ENCODE data around the gene PRTG. TPM values are rescaled to one million over a fixed set of nuclear protein-coding genes. Genes with fewer than 3 reads are reported as not detected.

Gene PRTG
- total and polyA plus RNA-seq, 10 of the 15 experiments (the other 5 are each of a cell fraction or from before 2014, with no cell fraction given), result under 0.01 to 0.25 TPM; not detected in 8

GRCh38 chr15:55660153-55660552 is 82.8 kb downstream of the PRTG start (continued):
- TF ChIP-seq, protein P1, sequence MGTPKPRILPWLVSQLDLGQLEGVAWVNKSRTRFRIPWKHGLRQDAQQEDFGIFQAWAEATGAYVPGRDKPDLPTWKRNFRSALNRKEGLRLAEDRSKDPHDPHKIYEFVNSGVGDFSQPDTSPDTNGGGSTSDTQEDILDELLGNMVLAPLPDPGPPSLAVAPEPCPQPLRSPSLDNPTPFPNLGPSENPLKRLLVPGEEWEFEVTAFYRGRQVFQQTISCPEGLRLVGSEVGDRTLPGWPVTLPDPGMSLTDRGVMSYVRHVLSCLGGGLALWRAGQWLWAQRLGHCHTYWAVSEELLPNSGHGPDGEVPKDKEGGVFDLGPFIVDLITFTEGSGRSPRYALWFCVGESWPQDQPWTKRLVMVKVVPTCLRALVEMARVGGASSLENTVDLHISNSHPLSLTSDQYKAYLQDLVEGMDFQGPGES (IDR thresholded peaks at IDR 0.05), result no peak

- no peak for FAIRE-seq
- CTCF ChIA-PET, result interaction anchor here (0.8 to 1.6 kb wide), 5 partner anchors 8 to 20 kb away, joined by 3 to 4 read pairs (median 3); no protein-coding TSS in a partner anchor
- intact Hi-C loops (cut with micrococcal nuclease; ENCODE audit: unreplicated experiment), result no loop called here
Measured at GRCh38 chr15:55659481-55659880, 83.5 kb downstream of the PRTG start.

More at GRCh38 chr15:55659481-55659880, 83.5 kb downstream of the PRTG start:
- TF ChIP-seq BCLAF1 (IDR thresholded peaks at IDR 0.05) (no peak), PML (IDR thresholded peaks at IDR 0.05; ENCODE audit: low read length) (no peak)
- H3K36me3 ChIP-seq (ENCODE audit: control insufficient read depth in 2 of 2, insufficient read depth in 2 of 2, low read length in 1 of 2), result no peaks in the 10 kb centered on the region
- H3K27ac ChIP-seq (ENCODE audit: control insufficient read depth, insufficient read depth), result no peak overlapping the region
- ChIA-PET RAD21 (ENCODE audit: unreplicated experiment) (interaction anchor here (0.9 kb wide), 1 partner anchor 10 kb away, joined by 3 read pairs; no protein-coding TSS in a partner anchor), POLR2A (no interaction called here), SMC1A (ENCODE audit: uncharacterized antibody, unreplicated experiment) (interaction anchor here (0.8 to 1.0 kb wide), 2 partner anchors 9 to 213 kb away, joined by 3 read pairs; no protein-coding TSS in a partner anchor)
- H3K27me3 ChIP-seq (replicated peaks in 1 of 2; ENCODE audit: control insufficient read depth in 2 of 2, insufficient read depth in 2 of 2, low read length in 1 of 2), result no peaks in the 10 kb centered on the region
- no peak overlapping the region for H2AFZ ChIP-seq (ENCODE audit: control insufficient read depth, low read depth, low read length)
- no peaks in the 10 kb centered on the region for H4K20me1 ChIP-seq (ENCODE audit: control insufficient read depth, insufficient read depth)
- H3K79me2 ChIP-seq (ENCODE audit: control insufficient read depth, insufficient read depth, low read length), result no peaks in the 10 kb centered on the region
- no TSS peak for BruUV-seq (replicated peaks)
- ATAC-seq, result no peak
- in situ Hi-C loops (cut with MboI), result loop anchor here (25.0 kb wide), 1 partner anchor 778 kb away; no protein-coding TSS in a partner anchor
- H3K4me2 ChIP-seq (ENCODE audit: control insufficient read depth, insufficient read depth), result no peak overlapping the region
- DNase-seq (ENCODE audit: low read depth, low spot score), result no peak
- no peak overlapping the region for H3K4me3 ChIP-seq
- H3K9ac ChIP-seq (ENCODE audit: control insufficient read depth, insufficient read depth, low read length), result no peak overlapping the region
- no peaks in the 10 kb centered on the region for H3K4me1 ChIP-seq (ENCODE audit: control insufficient read depth, insufficient read depth, low read length)
- 88% methylated on average over 11 of the region's 11 CpGs for WGBS (ENCODE audit: insufficient coverage, insufficient replicate concordance, low lambda C conversion rate, missing lambda C conversion rate)
- no peaks in the 10 kb centered on the region for H3K9me3 ChIP-seq (replicated peaks; ENCODE audit: control insufficient read depth, insufficient read depth, low read length)
